ENCODE data around the gene ZBTB17. TPM values are rescaled to one million over a fixed set of nuclear protein-coding genes. Genes with fewer than 3 reads are reported as not detected.

Gene ZBTB17
- total and polyA plus RNA-seq, 2 of the 8 experiments (the other 6 are each of a cell fraction or from before 2014, with no cell fraction given), result 24.7 to 36.2 TPM

- TF ChIP-seq NANOG (IDR thresholded peaks at IDR 0.05; ENCODE audit: insufficient read depth, low read depth, low read length, poor library complexity, severe bottlenecking), result no peak
Observed at GRCh38 chr1:15931401-15931800, 44.5 kb downstream of the ZBTB17 start (continued).

Measured in H1 (cell line).